ENCODE results near the gene FSTL4.

Gene FSTL4

DNA sequence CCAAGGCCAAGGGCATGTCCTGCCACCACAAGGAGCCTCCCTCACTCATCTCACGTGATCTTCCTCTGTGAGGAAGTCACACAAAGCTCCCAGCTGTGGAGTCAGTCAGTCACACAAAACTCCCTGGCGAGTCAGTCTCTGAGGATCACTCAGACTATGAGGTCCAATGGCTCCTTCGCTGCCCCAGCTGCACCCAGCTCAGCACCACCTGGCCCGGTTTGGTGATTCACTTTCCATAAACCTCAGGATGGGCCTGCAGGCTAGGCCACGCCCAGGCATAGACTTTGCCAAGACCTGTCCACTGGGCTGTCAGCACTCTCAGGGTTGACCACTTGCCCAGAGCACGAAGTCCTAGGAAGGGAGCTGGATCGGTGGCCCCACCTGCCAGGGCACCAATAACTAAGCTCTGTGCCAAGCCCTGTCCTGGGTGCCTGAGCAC lies 326.7 kb downstream of the FSTL4 start:
- no peaks in the 10 kb centered on the region for H3K36me3 ChIP-seq (ENCODE audit: insufficient read depth, low read length)
- no peak overlapping the region for H3K4me3 ChIP-seq (ENCODE audit: low read depth, low read length, poor library complexity, severe bottlenecking)
- no peaks in the 10 kb centered on the region for H3K9me3 ChIP-seq (ENCODE audit: low read length)
- H4K20me1 ChIP-seq (ENCODE audit: insufficient read depth, low read length): no peaks in the 10 kb centered on the region
- 0 out of 2 replicates have a peak, but pooled peaks cover 3% of the 10 kb centered on the region for H3K27me3 ChIP-seq (ENCODE audit: insufficient read depth, low read length)
- H3K4me1 ChIP-seq (ENCODE audit: insufficient read depth, low read length, severe bottlenecking): no peaks in the 10 kb centered on the region
- H3K27ac ChIP-seq (ENCODE audit: low read depth, low read length, poor library complexity, severe bottlenecking): no peak overlapping the region
- no peak overlapping the region for H3K4me2 ChIP-seq (ENCODE audit: low read length)
- no peaks in the 10 kb centered on the region for H3K79me2 ChIP-seq (ENCODE audit: insufficient read depth, low read length)
- TF ChIP-seq EZH2 (IDR thresholded peaks at IDR 0.05; ENCODE audit: borderline replicate concordance, low read length): no peak
- TF ChIP-seq, protein P1, sequence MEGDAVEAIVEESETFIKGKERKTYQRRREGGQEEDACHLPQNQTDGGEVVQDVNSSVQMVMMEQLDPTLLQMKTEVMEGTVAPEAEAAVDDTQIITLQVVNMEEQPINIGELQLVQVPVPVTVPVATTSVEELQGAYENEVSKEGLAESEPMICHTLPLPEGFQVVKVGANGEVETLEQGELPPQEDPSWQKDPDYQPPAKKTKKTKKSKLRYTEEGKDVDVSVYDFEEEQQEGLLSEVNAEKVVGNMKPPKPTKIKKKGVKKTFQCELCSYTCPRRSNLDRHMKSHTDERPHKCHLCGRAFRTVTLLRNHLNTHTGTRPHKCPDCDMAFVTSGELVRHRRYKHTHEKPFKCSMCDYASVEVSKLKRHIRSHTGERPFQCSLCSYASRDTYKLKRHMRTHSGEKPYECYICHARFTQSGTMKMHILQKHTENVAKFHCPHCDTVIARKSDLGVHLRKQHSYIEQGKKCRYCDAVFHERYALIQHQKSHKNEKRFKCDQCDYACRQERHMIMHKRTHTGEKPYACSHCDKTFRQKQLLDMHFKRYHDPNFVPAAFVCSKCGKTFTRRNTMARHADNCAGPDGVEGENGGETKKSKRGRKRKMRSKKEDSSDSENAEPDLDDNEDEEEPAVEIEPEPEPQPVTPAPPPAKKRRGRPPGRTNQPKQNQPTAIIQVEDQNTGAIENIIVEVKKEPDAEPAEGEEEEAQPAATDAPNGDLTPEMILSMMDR (IDR thresholded peaks at IDR 0.05; ENCODE audit: low read length): no peak
- no peak overlapping the region for H2AFZ ChIP-seq (ENCODE audit: low read length)
- no peak overlapping the region for H3K9ac ChIP-seq (ENCODE audit: low read length)
- H3K9me2 ChIP-seq (ENCODE audit: low read depth, low read length): no peaks in the 10 kb centered on the region
- no peaks in the 10 kb centered on the region for H3F3A ChIP-seq (ENCODE audit: insufficient read depth, low read length)

DNA sequence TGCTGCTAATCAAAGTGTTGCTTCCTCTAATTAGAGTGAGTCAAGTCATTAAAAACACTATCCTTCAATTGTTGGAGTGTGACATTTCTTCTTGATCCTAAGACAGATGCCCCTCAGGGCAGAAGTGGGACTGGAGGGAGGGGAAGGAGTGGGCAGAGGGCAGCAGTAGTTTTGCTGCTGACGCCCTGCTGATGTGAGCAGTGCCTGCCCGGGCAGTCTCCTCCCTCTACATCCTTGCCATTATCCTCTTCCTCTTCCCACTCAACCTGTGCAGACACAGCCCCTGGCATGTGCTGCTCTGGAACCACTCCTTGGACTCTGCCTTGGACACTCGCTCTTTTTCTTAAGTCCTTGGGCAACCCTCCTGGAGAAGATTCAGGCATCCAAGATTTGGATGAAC lies 328.0 kb downstream of the FSTL4 start:
- H3K27me3 ChIP-seq (ENCODE audit: insufficient read depth, low read length): 0 out of 2 replicates have a peak, but pooled peaks cover 6% of the 10 kb centered on the region
- H2AFZ ChIP-seq (ENCODE audit: low read length): no peak overlapping the region
- H3F3A ChIP-seq (ENCODE audit: insufficient read depth, low read length): no peaks in the 10 kb centered on the region
- H3K79me2 ChIP-seq (ENCODE audit: insufficient read depth, low read length): no peaks in the 10 kb centered on the region
- no peaks in the 10 kb centered on the region for H3K36me3 ChIP-seq (ENCODE audit: insufficient read depth, low read length)
- TF ChIP-seq, protein P1 (IDR thresholded peaks at IDR 0.05; ENCODE audit: low read length): no peak
- no peak for TF ChIP-seq EZH2 (IDR thresholded peaks at IDR 0.05; ENCODE audit: borderline replicate concordance, low read length)
- no peaks in the 10 kb centered on the region for H3K9me3 ChIP-seq (ENCODE audit: low read length)
- no peaks in the 10 kb centered on the region for H3K4me1 ChIP-seq (ENCODE audit: insufficient read depth, low read length, severe bottlenecking)
- no peak overlapping the region for H3K4me2 ChIP-seq (ENCODE audit: low read length)
- H3K27ac ChIP-seq (ENCODE audit: low read depth, low read length, poor library complexity, severe bottlenecking): no peak overlapping the region
- no peaks in the 10 kb centered on the region for H3K9me2 ChIP-seq (ENCODE audit: low read depth, low read length)
- no peak overlapping the region for H3K4me3 ChIP-seq (ENCODE audit: low read depth, low read length, poor library complexity, severe bottlenecking)
- H4K20me1 ChIP-seq (ENCODE audit: insufficient read depth, low read length): no peaks in the 10 kb centered on the region
- H3K9ac ChIP-seq (ENCODE audit: low read length): no peak overlapping the region

DNA sequence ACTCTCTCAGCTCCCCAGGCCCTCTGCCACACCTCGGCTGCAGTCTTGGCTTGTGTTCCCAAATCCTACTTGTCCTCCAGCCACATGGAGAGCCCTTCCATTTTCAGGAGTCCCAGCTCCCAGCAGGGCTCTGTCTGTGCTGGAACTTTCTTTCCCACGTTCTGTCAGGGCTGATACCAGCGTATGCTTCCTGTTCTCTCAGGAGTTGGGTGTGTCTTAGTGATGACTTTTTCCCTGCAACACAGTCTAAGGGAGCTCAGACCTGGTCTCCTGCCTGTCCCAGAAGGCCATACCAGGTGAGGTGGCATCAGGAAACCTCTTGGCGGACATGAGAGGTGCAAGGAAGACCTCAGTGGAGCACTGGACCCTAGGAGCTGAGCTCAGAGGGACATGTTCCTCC lies 334.0 kb downstream of the FSTL4 start:
- Histone ChIP-seq H3K27ac (ENCODE audit: low read depth, low read length, poor library complexity, severe bottlenecking) (no peak overlapping the region), H3K4me2 (ENCODE audit: low read length) (no peak overlapping the region), H3K36me3 (ENCODE audit: insufficient read depth, low read length) (no peaks in the 10 kb centered on the region), H3K9ac (ENCODE audit: low read length) (no peak overlapping the region), H4K20me1 (ENCODE audit: insufficient read depth, low read length) (no peaks in the 10 kb centered on the region), H3K4me3 (ENCODE audit: low read depth, low read length, poor library complexity, severe bottlenecking) (no peak overlapping the region), H3F3A (ENCODE audit: insufficient read depth, low read length) (no peaks in the 10 kb centered on the region), H3K9me3 (ENCODE audit: low read length) (no peaks in the 10 kb centered on the region), H3K27me3 (ENCODE audit: insufficient read depth, low read length) (0 out of 2 replicates have a peak, but pooled peaks cover 6% of the 10 kb centered on the region), H3K79me2 (ENCODE audit: insufficient read depth, low read length) (no peaks in the 10 kb centered on the region), H3K4me1 (ENCODE audit: insufficient read depth, low read length, severe bottlenecking) (no peaks in the 10 kb centered on the region), H2AFZ (ENCODE audit: low read length) (no peak overlapping the region), H3K9me2 (ENCODE audit: low read depth, low read length) (no peaks in the 10 kb centered on the region)
- TF ChIP-seq, protein P1 (IDR thresholded peaks at IDR 0.05; ENCODE audit: low read length): no peak
- TF ChIP-seq EZH2 (IDR thresholded peaks at IDR 0.05; ENCODE audit: borderline replicate concordance, low read length): no peak
